ENCODE measurements around the gene DAB2IP.

DNA sequence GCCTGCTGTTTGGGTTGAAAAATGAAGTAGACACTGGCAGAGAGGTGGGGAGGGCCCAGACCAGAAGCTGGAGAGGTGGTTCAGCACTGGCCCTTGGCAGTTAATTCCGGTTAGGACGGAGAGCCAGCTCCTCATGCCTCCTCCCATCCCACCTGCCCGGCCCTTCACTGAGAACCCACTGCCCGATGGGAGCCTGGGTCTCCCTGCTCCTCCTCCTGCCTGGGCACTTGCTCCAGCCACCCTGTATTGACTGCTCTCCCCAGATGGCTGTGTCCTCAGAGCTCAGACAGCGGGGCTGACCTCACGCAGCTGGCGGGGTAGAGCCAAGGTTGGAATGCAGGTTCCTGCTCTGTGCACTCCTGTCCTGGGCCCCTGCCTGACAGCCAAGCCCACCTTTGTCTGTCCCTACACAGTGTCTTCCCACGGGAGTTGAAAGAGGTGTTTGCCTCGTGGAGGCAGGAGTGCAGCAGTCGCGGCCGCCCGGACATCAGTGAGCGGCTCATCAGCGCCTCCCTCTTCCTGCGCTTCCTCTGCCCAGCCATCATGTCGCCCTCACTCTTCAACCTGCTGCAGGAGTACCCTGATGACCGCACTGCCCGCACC, 114.7 kb downstream of the DAB2IP start:
- TF ChIP-seq, protein P1, sequence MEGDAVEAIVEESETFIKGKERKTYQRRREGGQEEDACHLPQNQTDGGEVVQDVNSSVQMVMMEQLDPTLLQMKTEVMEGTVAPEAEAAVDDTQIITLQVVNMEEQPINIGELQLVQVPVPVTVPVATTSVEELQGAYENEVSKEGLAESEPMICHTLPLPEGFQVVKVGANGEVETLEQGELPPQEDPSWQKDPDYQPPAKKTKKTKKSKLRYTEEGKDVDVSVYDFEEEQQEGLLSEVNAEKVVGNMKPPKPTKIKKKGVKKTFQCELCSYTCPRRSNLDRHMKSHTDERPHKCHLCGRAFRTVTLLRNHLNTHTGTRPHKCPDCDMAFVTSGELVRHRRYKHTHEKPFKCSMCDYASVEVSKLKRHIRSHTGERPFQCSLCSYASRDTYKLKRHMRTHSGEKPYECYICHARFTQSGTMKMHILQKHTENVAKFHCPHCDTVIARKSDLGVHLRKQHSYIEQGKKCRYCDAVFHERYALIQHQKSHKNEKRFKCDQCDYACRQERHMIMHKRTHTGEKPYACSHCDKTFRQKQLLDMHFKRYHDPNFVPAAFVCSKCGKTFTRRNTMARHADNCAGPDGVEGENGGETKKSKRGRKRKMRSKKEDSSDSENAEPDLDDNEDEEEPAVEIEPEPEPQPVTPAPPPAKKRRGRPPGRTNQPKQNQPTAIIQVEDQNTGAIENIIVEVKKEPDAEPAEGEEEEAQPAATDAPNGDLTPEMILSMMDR (IDR thresholded peaks at IDR 0.05; ENCODE audit: low read depth, low read length, missing input control) = no peak
- TF ChIP-seq MAX (IDR thresholded peaks at IDR 0.05) = no peak
- TF ChIP-seq RAD21 (IDR thresholded peaks at IDR 0.05) = no peak
- no peak for TF ChIP-seq TAF1 (conservative IDR thresholded peaks at IDR 0.05)
- TF ChIP-seq RXRA (IDR thresholded peaks at IDR 0.05) = no peak
- no peak for TF ChIP-seq YY1 (IDR thresholded peaks at IDR 0.05)
- TF ChIP-seq GABPA (IDR thresholded peaks at IDR 0.05 in 1 of 2, conservative IDR thresholded peaks at IDR 0.05 in 1 of 2) = no peak
- TF ChIP-seq, protein P2, sequence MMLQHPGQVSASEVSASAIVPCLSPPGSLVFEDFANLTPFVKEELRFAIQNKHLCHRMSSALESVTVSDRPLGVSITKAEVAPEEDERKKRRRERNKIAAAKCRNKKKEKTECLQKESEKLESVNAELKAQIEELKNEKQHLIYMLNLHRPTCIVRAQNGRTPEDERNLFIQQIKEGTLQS (IDR thresholded peaks at IDR 0.05) = no peak
- TF ChIP-seq NR2F2 (IDR thresholded peaks at IDR 0.05) = no peak
- no peak for TF ChIP-seq FOXA1 (IDR thresholded peaks at IDR 0.05)
- TF ChIP-seq REST (IDR thresholded peaks at IDR 0.05) = no peak
- no peak for TF ChIP-seq ZBTB33 (IDR thresholded peaks at IDR 0.05)
- TF ChIP-seq JUND (IDR thresholded peaks at IDR 0.05) = no peak

Data from liver (tissue), 3 donors.